Measurements from ENCODE around the gene MEPE.

MEPE gene

DNA sequence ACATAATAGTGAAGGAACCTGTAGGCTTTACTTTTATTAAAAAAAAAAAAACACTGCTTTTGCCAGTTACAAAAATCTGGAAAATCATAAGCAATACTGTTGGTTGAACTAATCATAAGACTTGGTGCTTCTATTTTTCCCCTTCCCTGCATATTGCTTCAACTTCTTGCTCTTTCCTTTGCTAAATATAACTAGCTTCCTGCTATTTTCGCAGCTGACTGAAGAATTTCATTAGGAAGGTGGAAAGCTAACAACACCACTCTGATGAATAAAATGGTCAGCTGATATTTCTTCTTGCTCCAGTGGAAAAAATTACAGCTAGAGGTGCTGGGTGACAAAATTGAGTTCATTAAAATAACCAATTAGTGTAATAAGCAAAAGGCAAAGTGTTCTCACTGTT is 39.3 kb downstream of the MEPE start:
- POLR2A ChIA-PET, result no interaction called here
- TF ChIP-seq ZNF37A (tag by site-specific recombination; IDR thresholded peaks at IDR 0.05), result no peak
- TF ChIP-seq ZNF747 (tag by site-specific recombination; IDR thresholded peaks at IDR 0.05), result no peak
- TF ChIP-seq ZNF404 (tag by site-specific recombination; IDR thresholded peaks at IDR 0.05), result no peak
- no peak for TF ChIP-seq ZNF624 (tag by site-specific recombination; IDR thresholded peaks at IDR 0.05)
- no peak for TF ChIP-seq ZNF239 (tag by site-specific recombination; IDR thresholded peaks at IDR 0.05)
- TF ChIP-seq ZFP37 (tag by site-specific recombination; IDR thresholded peaks at IDR 0.05), result no peak
- no peak for TF ChIP-seq SALL2 (tag by site-specific recombination; IDR thresholded peaks at IDR 0.05; ENCODE audit: borderline replicate concordance)
- TF ChIP-seq INSM2 (tag by site-specific recombination; IDR thresholded peaks at IDR 0.05), result no peak
- no peak for TF ChIP-seq ZNF571 (tag by site-specific recombination; IDR thresholded peaks at IDR 0.05)
- TF ChIP-seq, protein P1, sequence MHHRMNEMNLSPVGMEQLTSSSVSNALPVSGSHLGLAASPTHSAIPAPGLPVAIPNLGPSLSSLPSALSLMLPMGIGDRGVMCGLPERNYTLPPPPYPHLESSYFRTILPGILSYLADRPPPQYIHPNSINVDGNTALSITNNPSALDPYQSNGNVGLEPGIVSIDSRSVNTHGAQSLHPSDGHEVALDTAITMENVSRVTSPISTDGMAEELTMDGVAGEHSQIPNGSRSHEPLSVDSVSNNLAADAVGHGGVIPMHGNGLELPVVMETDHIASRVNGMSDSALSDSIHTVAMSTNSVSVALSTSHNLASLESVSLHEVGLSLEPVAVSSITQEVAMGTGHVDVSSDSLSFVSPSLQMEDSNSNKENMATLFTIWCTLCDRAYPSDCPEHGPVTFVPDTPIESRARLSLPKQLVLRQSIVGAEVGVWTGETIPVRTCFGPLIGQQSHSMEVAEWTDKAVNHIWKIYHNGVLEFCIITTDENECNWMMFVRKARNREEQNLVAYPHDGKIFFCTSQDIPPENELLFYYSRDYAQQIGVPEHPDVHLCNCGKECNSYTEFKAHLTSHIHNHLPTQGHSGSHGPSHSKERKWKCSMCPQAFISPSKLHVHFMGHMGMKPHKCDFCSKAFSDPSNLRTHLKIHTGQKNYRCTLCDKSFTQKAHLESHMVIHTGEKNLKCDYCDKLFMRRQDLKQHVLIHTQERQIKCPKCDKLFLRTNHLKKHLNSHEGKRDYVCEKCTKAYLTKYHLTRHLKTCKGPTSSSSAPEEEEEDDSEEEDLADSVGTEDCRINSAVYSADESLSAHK (tag by site-specific recombination; IDR thresholded peaks at IDR 0.05), result no peak
- TF ChIP-seq ZNF521 (tag by site-specific recombination; IDR thresholded peaks at IDR 0.05), result no peak
- no peak for TF ChIP-seq ZFP69B (tag by site-specific recombination; IDR thresholded peaks at IDR 0.05)
- TF ChIP-seq KLF8 (tag by site-specific recombination; IDR thresholded peaks at IDR 0.05), result no peak
- TF ChIP-seq ZNF24 (tag by site-specific recombination; IDR thresholded peaks at IDR 0.05), result no peak
- no peaks in the 10 kb centered on the region for H3K4me1 ChIP-seq (ENCODE audit: control insufficient read depth, insufficient read depth, low read length)
- H3K36me3 ChIP-seq (ENCODE audit: control insufficient read depth in 2 of 2, insufficient read depth in 1 of 2, low read length in 2 of 2), result no peaks in the 10 kb centered on the region
- no peak overlapping the region for H3K4me3 ChIP-seq (ENCODE audit: low read depth, low read length)
- H3K27ac ChIP-seq (ENCODE audit: extremely low read depth, low read depth, low read length), result no peak overlapping the region
- no peaks in the 10 kb centered on the region for H3K9me3 ChIP-seq (ENCODE audit: control insufficient read depth, insufficient read depth, low read depth, low read length)
- CTCF ChIA-PET, result interaction anchor here (1.8 kb wide), 1 partner anchor 101 kb away, joined by 5 read pairs; no protein-coding TSS in a partner anchor

DNA sequence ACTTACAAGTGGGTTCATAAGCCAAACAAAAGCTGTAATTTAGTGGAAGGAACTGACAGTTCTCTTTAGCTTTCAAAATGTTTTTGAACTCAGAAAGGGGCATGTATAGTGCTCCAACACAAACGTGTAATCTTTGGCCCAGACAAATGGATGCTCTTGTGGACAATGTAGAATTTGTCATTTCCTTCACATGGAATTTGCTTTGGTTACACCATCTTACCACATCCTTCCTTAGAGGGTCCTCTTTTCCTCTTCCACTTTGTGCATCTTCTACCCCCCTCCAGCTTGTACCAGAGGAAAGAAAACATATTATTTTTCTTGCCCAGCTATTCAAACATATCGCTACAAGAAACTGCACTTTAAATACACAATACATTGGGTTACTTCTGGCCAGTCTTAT is 42.4 kb downstream of the MEPE start:
- ChIA-PET CTCF (interaction anchor here (1.0 kb wide), 1 partner anchor 26 kb away, joined by 5 read pairs; no protein-coding TSS in a partner anchor), POLR2A (no interaction called here)
- H3K4me1 ChIP-seq (ENCODE audit: control insufficient read depth, insufficient read depth, low read length), result no peaks in the 10 kb centered on the region
- TF ChIP-seq ZNF10 (tag by site-specific recombination; IDR thresholded peaks at IDR 0.05) (no peak), ZBTB1 (tag by site-specific recombination; IDR thresholded peaks at IDR 0.05) (no peak), SP2 (tag by site-specific recombination; IDR thresholded peaks at IDR 0.05) (no peak), ZNF585B (tag by site-specific recombination; IDR thresholded peaks at IDR 0.05) (no peak), ZNF624 (tag by site-specific recombination; IDR thresholded peaks at IDR 0.05) (no peak), HOXC10 (CRISPR knock-in tag; IDR thresholded peaks at IDR 0.05) (no peak), ZNF473 (tag by site-specific recombination; IDR thresholded peaks at IDR 0.05) (no peak), ZNF223 (tag by site-specific recombination; IDR thresholded peaks at IDR 0.05) (no peak)
- TF ChIP-seq, protein P2, sequence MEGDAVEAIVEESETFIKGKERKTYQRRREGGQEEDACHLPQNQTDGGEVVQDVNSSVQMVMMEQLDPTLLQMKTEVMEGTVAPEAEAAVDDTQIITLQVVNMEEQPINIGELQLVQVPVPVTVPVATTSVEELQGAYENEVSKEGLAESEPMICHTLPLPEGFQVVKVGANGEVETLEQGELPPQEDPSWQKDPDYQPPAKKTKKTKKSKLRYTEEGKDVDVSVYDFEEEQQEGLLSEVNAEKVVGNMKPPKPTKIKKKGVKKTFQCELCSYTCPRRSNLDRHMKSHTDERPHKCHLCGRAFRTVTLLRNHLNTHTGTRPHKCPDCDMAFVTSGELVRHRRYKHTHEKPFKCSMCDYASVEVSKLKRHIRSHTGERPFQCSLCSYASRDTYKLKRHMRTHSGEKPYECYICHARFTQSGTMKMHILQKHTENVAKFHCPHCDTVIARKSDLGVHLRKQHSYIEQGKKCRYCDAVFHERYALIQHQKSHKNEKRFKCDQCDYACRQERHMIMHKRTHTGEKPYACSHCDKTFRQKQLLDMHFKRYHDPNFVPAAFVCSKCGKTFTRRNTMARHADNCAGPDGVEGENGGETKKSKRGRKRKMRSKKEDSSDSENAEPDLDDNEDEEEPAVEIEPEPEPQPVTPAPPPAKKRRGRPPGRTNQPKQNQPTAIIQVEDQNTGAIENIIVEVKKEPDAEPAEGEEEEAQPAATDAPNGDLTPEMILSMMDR (tag by site-specific recombination; IDR thresholded peaks at IDR 0.05), result no peak
- TF ChIP-seq, protein P3, sequence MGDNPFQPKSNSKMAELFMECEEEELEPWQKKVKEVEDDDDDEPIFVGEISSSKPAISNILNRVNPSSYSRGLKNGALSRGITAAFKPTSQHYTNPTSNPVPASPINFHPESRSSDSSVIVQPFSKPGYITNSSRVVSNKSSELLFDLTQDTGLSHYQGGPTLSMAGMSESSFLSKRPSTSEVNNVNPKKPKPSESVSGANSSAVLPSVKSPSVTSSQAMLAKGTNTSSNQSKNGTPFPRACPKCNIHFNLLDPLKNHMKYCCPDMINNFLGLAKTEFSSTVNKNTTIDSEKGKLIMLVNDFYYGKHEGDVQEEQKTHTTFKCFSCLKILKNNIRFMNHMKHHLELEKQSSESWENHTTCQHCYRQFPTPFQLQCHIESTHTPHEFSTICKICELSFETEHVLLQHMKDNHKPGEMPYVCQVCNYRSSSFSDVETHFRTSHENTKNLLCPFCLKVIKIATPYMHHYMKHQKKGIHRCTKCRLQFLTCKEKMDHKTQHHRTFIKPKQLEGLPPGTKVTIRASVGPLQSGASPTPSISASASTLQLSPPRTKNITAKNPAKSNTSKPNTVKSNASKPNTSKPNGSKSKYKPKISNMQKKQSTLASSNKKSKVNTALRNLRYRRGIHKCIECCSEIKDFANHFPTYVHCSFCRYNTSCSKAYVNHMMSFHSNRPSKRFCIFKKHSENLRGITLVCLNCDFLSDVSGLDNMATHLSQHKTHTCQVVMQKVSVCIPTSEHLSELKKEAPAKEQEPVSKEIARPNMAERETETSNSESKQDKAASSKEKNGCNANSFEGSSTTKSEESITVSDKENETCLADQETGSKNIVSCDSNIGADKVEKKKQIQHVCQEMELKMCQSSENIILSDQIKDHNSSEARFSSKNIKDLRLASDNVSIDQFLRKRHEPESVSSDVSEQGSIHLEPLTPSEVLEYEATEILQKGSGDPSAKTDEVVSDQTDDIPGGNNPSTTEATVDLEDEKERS (tag by site-specific recombination; IDR thresholded peaks at IDR 0.05), result no peak
- TF ChIP-seq, protein P4, sequence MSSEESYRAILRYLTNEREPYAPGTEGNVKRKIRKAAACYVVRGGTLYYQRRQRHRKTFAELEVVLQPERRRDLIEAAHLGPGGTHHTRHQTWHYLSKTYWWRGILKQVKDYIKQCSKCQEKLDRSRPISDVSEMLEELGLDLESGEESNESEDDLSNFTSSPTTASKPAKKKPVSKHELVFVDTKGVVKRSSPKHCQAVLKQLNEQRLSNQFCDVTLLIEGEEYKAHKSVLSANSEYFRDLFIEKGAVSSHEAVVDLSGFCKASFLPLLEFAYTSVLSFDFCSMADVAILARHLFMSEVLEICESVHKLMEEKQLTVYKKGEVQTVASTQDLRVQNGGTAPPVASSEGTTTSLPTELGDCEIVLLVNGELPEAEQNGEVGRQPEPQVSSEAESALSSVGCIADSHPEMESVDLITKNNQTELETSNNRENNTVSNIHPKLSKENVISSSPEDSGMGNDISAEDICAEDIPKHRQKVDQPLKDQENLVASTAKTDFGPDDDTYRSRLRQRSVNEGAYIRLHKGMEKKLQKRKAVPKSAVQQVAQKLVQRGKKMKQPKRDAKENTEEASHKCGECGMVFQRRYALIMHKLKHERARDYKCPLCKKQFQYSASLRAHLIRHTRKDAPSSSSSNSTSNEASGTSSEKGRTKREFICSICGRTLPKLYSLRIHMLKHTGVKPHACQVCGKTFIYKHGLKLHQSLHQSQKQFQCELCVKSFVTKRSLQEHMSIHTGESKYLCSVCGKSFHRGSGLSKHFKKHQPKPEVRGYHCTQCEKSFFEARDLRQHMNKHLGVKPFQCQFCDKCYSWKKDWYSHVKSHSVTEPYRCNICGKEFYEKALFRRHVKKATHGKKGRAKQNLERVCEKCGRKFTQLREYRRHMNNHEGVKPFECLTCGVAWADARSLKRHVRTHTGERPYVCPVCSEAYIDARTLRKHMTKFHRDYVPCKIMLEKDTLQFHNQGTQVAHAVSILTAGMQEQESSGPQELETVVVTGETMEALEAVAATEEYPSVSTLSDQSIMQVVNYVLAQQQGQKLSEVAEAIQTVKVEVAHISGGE (tag by site-specific recombination; conservative IDR thresholded peaks at IDR 0.05; ENCODE audit: low read depth), result no peak

More for the DNA sequence above, 42.4 kb downstream of the MEPE start:
- H3K36me3 ChIP-seq (ENCODE audit: control insufficient read depth in 2 of 2, insufficient read depth in 1 of 2, low read length in 2 of 2), result no peaks in the 10 kb centered on the region
- H3K9me3 ChIP-seq (ENCODE audit: control insufficient read depth, insufficient read depth, low read depth, low read length), result no peaks in the 10 kb centered on the region
- H3K4me3 ChIP-seq (ENCODE audit: low read depth, low read length), result no peak overlapping the region
- H3K27ac ChIP-seq (ENCODE audit: extremely low read depth, low read depth, low read length), result no peak overlapping the region

Data from HEK293 (cell line).